ENCODE results near the gene NMNAT3. TPM values are rescaled to one million over a fixed set of nuclear protein-coding genes. Genes with fewer than 3 reads are reported as not detected.

Gene NMNAT3
- total RNA-seq, 4 donors from 2014 or later = 5.6 to 46.2 (median 14.2) TPM

DNA sequence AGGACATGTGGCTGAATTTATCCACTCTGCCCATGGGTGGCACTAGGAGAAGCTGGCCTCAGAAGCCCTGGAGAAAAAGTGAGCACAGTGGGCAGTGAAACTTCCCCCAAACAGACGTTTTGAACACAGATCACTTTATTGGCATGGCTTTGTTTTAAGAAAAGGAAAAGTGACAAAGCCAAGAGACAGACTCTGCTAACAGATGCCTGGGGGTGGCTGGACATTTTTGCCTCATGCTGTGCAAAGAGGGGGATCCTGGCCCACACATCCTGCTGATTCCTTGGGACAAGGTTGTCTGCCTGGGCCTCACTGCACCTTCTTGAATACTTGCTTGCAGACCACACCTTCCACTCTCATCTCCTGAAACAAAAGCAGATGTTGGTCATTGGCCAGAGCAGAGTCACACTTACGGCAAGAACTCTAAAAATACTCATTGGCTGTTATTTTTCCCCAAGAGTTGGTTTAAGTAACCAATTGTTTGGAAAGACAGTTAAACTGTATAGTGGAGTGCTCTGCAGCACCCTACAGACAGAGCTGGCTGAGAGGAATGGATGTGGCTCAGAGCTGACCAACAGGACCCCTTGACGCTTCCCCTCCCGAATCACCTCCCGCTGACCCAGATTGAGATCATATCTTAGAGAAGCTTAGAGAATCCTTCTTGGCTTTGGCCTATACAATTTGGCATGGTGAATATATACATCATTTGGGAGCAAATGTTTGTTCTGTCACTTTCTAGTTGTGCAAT lies 160.3 kb downstream of the NMNAT3 start:
- TF ChIP-seq, protein P1, sequence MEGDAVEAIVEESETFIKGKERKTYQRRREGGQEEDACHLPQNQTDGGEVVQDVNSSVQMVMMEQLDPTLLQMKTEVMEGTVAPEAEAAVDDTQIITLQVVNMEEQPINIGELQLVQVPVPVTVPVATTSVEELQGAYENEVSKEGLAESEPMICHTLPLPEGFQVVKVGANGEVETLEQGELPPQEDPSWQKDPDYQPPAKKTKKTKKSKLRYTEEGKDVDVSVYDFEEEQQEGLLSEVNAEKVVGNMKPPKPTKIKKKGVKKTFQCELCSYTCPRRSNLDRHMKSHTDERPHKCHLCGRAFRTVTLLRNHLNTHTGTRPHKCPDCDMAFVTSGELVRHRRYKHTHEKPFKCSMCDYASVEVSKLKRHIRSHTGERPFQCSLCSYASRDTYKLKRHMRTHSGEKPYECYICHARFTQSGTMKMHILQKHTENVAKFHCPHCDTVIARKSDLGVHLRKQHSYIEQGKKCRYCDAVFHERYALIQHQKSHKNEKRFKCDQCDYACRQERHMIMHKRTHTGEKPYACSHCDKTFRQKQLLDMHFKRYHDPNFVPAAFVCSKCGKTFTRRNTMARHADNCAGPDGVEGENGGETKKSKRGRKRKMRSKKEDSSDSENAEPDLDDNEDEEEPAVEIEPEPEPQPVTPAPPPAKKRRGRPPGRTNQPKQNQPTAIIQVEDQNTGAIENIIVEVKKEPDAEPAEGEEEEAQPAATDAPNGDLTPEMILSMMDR (IDR thresholded peaks at IDR 0.05) = no peak
- no peak for TF ChIP-seq POLR2A (IDR thresholded peaks at IDR 0.05)
- no peaks in the 10 kb centered on the region for H3K9me3 ChIP-seq
- H3K4me3 ChIP-seq = no peak overlapping the region
- H3K36me3 ChIP-seq = no peaks in the 10 kb centered on the region
- no peaks in the 10 kb centered on the region for H3K4me1 ChIP-seq
- DNase-seq = no peak
- no peak overlapping the region for H3K27ac ChIP-seq
- no peaks in the 10 kb centered on the region for H3K27me3 ChIP-seq

DNA sequence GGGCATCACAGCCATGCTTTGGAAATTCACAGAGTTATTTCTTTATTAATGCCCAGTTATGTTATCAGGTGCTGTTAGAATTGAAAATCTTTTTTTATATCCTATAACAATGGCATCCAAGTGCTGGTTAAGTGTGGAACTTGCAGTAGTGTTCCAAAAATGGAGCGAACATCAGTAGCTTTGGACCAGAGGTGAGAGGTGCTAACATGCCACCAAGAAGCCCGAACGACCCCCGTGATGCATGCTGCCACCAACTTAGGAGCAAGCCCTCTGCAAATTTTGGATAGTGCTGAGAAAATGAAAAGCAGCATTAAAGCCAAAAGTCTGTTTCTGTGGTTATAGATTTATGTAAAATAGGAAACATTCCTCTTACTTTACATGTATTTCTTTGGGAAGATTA lies 163.0 kb downstream of the NMNAT3 start:
- Histone ChIP-seq H3K9me3 (no peaks in the 10 kb centered on the region), H3K36me3 (no peaks in the 10 kb centered on the region), H3K27me3 (no peaks in the 10 kb centered on the region), H3K27ac (no peak overlapping the region), H3K4me1 (no peaks in the 10 kb centered on the region), H3K4me3 (no peak overlapping the region)
- DNase-seq = no peak
- TF ChIP-seq POLR2A (IDR thresholded peaks at IDR 0.05) = no peak
- TF ChIP-seq, protein P1 (IDR thresholded peaks at IDR 0.05) = no peak

Small RNA genes lying within 50 kb of the gene (small RNA-seq; reads per million reads assigned to genes)
- 0 reads per million in 2 donors for gene RN7SL724P

Other genes starting within 250 kb of the NMNAT3 start
- 1,000 to 10,000 TPM in 2 of 4 donors, 100 to 1,000 TPM in 2; 315 to 3,455 (median 1,233) TPM for gene RBP2, start 201.5 kb downstream of the NMNAT3 start, total RNA-seq
- gene RBP1, start 138.2 kb downstream of the NMNAT3 start, total RNA-seq = 10 to 100 TPM in 1 of 4 donors, 1 to 10 TPM in 2, not detected in 1; 4.7 to 14.9 (median 4.9) TPM

All from Peyer's patch (tissue), 4 donors.